HG03139 (cell line): ENCODE measurements around the gene TFDP1.
"Not testable (repeated sequence)": the region's sequence is repeated elsewhere in the genome, so short reads cannot be mapped to it uniquely, and the experiment has no call there.

Source experiments
- ATAC-seq: cut with Tn5 transposase; IDR thresholded peaks from one replicate; pipeline ENCODE4 v1.9.1; 2021; ENCODE audit not compliant: unreplicated experiment

Gene TFDP1

DNA sequence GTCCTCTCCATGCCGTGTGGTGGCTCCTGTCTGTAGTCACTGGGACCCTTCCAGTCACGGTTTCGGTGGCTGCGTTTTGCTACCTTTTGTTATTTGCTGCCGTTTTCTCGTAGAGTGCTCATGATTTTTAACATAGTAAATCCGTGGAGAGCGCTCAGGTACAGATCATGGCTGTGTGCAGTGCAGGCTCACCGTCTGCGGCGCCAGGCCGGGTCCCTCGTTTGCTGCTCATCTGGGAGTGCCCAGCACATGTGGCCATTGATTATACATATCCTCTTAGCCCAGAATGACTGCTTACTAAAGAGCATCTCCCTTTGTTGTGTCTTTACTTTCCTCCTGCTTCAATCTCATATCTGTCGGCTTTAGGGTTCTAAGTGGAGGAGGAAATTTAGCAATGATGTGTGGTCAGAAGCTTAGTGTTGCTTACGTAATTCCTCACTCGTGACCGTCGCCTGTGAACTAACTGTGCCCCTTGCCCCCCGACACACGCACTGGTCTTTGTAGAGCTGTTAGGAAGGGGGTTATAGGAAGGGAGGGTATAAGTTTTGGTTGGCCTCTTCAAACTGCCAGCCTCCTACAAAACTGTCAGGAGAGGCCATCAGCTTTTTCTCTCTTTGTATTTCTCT, 31.8 kb downstream of the TFDP1 start:
- ATAC-seq, result no peak

GRCh38 chr13:113616991-113617749, 32.6 kb downstream of the TFDP1 start:
- no peak for ATAC-seq

GRCh38 chr13:113617961-113618360, 33.4 kb downstream of the TFDP1 start:
- ATAC-seq, result no peak

DNA sequence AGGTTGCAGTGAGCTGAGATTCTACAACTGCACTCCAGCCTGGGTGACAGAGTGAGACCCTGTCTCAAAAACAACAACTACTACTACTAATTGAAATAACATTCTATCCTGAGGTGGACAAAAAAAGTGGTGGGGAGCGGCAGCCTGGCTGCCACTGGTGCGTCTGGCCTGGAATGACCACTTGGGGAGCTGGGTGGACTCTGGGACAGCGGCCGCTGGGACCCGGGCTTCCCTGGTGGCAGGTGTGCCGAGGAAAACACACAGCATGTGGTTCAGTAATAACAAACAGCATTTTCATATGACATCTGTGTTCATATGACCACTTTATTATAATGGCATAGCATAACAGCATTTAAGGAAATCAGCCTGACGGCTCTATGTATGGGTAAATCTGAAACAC, 33.9 kb downstream of the TFDP1 start:
- ATAC-seq, result no peak

- no peak for ATAC-seq
Measured at GRCh38 chr13:113620036-113620796, 35.7 kb downstream of the TFDP1 start.

DNA sequence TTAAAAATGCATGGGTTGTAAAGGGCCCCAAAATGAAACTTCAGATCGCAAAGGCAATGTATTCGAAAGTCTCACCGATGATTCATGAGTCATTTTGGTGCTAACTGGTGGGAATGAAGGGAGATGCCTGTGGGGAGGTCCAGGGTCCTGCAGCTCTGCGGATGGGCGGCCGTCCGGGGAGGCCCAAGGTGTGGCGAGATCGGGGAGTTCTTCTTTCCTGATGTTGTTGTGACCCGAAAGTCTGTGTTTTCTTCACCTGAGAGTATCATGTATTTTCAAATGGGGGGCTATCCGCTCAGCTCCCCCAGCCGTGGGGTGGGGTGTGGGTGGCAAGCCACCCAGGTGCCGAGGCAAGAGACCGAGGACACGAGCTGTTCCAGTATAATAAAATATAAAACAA, 36.5 kb downstream of the TFDP1 start:
- ATAC-seq, result no peak

DNA sequence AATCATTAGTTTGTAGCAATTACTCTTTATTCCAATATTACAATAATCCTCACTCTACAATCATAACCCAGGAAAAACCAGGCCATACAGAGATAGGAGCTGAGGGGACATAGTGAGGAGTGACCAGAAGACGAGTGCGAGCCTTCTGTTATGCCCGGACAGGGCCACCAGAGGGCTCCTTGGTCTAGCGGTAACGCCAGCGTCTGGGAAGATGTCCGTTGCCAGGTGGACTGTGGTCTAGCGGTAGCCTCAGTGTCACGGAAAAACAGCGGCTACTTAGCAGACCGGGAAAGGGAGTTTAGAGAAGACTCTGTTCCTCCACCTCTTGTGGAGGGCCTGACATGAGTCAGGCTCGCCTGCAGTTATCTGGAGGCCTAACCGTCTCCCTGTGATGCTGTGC, 36.9 kb downstream of the TFDP1 start:
- ATAC-seq, result not testable (repeated sequence)

- ATAC-seq, result not testable (repeated sequence)
Measured at GRCh38 chr13:113621986-113622550, 37.5 kb downstream of the TFDP1 start.

GRCh38 chr13:113622791-113623490, 38.4 kb downstream of the TFDP1 start:
- no peak for ATAC-seq

DNA sequence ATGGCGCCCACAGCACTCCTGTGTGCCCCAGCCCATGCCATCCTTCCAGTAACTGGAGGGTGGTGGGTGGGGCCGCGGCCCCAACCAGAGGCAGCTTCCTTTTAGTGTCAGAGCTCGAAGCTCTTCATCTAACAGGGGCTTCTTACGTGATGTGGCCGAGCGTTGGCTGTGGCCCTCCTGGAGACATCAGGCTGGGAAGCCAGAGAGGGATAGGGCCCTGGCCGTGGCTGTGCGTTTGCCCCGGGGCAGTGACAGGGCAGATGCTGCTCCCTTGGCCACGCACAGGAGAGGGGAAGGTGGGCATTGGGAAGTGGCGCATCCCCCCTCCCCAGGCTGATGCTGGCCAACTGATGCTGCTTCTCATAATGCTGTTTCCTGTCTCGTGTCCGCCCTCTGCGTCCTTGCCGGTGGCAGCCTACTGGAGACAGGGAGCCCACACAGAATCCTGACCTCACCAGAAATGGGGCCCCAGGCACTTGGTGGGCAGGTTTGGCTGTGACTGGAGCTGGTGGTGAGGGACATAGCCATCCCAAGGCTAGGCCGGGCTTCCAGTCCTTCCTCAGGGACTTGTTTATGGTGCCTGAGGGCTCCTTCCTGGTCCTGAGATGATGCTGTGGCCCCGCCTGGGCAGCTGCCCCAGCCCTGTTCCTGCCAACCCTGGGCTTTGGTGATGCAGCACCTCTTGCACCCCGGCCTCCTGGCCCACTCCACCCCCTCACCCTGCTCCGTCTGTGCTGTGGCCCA, 39.1 kb downstream of the TFDP1 start:
- ATAC-seq, result no peak

GRCh38 chr13:113624235-113624587, 39.7 kb downstream of the TFDP1 start:
- no peak for ATAC-seq

DNA sequence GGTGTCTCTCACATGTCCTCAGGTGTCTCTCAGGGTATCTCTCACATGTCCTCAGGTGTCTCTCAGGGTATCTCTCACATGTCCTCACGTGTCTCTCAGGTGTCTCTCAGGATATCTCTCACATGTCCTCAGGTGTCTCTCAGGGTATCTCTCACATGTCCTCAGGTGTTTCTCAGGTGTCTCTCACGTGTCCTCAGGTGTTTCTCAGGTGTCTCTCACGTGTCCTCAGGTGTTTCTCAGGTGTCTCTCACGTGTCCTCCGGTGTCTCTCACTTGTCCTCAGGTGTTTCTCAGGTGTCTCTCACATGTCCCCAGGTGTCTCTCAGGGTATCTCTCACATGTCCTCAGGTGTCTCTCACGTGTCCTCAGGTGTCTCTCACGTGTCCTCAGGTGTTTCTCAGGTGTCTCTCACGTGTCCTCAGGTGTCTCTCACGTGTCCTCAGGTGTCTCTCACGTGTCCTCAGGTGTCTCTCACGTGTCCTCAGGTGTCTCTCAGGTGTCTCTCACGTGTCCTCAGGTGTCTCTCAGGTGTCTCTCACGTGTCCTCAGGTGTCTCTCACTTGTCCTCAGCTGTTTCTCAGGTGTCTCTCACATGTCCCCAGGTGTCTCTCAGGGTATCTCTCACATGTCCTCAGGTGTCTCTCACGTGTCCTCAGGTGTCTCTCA, 40.2 kb downstream of the TFDP1 start:
- not testable (repeated sequence) for ATAC-seq

DNA sequence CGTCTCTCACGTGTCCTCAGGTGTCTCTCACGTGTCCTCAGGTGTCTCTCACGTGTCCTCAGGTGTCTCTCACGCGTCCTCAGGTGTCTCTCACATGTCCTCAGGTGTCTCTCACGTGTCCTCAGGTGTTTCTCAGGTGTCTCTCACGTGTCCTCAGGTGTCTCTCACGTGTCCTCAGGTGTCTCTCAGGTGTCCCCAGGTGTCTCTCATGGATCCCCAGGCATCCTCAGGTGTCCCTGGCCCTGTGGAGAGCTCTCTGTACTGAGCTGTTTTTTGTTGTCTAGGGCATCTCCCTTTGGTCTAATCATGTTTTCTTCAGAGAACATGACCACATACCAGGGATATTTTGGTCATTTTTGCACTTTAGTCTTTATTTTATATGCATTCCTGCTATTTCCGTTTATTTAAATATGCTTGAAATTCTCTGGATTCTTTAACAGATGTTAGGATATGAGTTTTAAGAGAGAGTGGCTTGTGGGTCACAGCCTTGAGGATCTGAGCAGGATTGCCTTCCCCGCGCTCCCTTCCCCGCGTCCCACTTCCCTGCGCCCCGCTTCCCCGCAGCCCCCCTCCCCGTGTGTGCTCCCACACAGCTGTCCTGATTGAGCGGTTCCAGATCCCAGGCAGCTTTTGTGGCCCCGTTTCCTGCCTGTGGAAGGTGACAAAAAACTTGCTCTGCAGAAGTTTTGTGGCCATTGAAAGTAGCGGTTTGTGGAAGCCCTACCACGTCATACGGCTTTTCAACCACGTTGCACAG, 41.6 kb downstream of the TFDP1 start:
- no peak for ATAC-seq

GRCh38 chr13:113627136-113627535, 42.6 kb downstream of the TFDP1 start:
- no peak for ATAC-seq

DNA sequence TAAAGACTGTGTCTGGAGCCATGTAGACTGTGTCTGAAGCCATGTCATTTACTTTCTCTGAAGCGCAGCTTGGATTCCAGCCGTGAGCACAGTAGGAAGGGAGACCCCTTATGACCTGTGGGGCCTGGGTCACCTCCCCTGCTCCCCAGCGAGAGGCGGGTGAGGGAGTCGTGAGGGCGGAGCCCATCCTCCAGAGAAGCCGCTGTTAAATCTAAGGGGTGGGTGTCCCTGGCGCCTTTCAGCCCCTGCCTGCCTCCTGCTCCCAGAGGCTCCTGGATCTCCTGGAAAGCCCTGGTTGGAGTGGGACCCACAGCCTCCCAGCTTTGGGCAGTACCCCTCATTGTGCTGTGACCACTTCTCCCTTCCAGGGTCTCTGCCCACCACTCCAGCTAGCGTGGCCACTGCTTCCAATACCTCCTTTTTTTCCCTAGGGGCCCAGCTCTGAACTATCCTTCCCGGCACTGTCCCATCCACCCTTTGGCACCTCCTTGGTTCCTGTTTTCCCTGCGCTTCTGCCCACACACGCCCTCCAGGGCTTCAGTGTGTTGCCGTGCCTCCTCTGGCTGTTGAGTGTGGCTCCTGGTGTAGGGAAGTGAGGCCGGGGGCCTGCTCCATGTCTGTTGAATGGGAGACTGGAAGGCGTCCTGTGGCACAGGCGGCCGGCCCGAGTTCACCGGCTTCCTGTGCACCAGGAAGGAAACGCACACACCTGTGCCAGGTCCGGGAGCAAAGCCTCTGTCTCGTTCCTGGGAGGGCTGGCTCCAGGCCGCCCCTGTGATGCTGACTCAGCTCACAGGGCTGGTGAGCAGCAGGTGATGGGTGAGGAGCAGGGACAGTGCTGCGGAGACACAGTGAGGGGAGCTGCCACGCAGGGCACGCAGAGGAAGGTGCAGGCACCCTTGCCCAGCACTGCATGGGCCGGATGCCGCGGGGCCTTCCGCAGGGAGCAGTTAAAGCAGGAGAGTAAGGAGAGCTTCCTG, 44.0 kb downstream of the TFDP1 start:
- no peak for ATAC-seq

GRCh38 chr13:113629866-113630265, 45.3 kb downstream of the TFDP1 start:
- no peak for ATAC-seq

GRCh38 chr13:113630296-113630695, 45.7 kb downstream of the TFDP1 start:
- ATAC-seq, result no peak

DNA sequence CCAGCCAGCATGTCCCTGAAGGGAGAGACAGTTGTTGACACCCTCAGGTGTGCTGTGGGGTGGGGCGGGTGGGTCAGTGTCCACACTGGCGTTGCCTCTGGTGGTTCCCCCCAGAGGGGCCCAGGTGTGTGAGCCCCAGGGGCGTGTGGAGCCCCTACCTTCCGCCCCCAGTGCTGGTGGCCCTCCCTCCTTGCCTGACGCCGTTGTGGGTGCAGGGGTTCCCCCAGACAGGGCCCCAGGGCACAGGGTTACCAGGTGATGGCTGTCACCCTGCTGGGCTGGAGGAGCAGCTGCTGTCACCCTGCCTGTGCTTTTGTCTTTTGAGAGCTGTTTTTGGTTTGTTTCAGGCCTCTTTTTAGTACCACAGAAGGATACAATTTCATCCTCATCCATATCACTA, 46.3 kb downstream of the TFDP1 start:
- ATAC-seq, result no peak
